Fibroblast of lung (primary cell): Measurements from ENCODE around the gene MATN1. TPM values are rescaled to one million over a fixed set of nuclear protein-coding genes. Genes with fewer than 3 reads are reported as not detected.

Source experiments
- DNase-seq, 2 donors: peaks; one replicate each; pipeline versions ENCODE4 v3.0.0 to v3.0.0-alpha.2; 2010; ENCODE audit warnings: low read depth in 2 of 2
- H2AFZ ChIP-seq: 2 replicates; pipeline ENCODE4 v1.5.1; 2012; ENCODE audit warnings: low read length, control low read depth, inconsistent platforms
- H3K27ac ChIP-seq: 2 replicates; pipeline ENCODE4 v1.5.1; 2011; ENCODE audit warnings: low read length, control low read depth; ENCODE audit not compliant: insufficient read depth
- H3K27me3 ChIP-seq: 2 replicates; pipeline ENCODE4 v1.5.1; 2011; ENCODE audit warnings: mild to moderate bottlenecking, low read length; ENCODE audit not compliant: control insufficient read depth, insufficient read depth
- H3K36me3 ChIP-seq: 2 replicates; pipeline ENCODE4 v1.5.1; 2011; ENCODE audit warnings: low read length; ENCODE audit not compliant: control insufficient read depth, insufficient read depth
- H3K4me1 ChIP-seq: 2 replicates; pipeline ENCODE4 v1.5.1; 2011; ENCODE audit warnings: low read length; ENCODE audit not compliant: control insufficient read depth, insufficient read depth; ENCODE audit errors: extremely low read depth
- H3K4me2 ChIP-seq: 2 replicates; pipeline ENCODE4 v1.5.1; 2011; ENCODE audit warnings: low read length, control low read depth; ENCODE audit not compliant: insufficient read depth; ENCODE audit errors: extremely low read depth
- H3K4me3 ChIP-seq, 4 experiments: fragments of 200-600 bp in 1 of 4; sonication (generic) in 1 of 4; replicated peaks in 1 of 4; 2 replicates each; pipeline ENCODE4 v1.5.1; 2011 to 2016; ENCODE audit warnings: low read length in 4 of 4, low read depth in 3 of 4, mild to moderate bottlenecking in 3 of 4, control low read depth in 2 of 4, inconsistent platforms in 1 of 4, mixed read lengths in 1 of 4; ENCODE audit not compliant: insufficient read depth in 1 of 4; ENCODE audit errors: control extremely low read depth in 1 of 4
- H3K79me2 ChIP-seq: 2 replicates; pipeline ENCODE4 v1.5.1; 2012; ENCODE audit warnings: mild to moderate bottlenecking, low read length, inconsistent platforms; ENCODE audit not compliant: control insufficient read depth, insufficient read depth
- H3K9ac ChIP-seq: 2 replicates; pipeline ENCODE4 v1.5.1; 2011; ENCODE audit warnings: mild to moderate bottlenecking, low read length, control low read depth; ENCODE audit not compliant: insufficient read depth
- H3K9me3 ChIP-seq: 2 replicates; pipeline ENCODE4 v1.5.1; 2012; ENCODE audit warnings: low read depth, low read length; ENCODE audit not compliant: control insufficient read depth, insufficient read depth
- H4K20me1 ChIP-seq: 2 replicates; pipeline ENCODE4 v1.5.1; 2011; ENCODE audit warnings: low read length; ENCODE audit not compliant: control insufficient read depth, insufficient read depth; ENCODE audit errors: extremely low read depth
- CTCF ChIP-seq, 2 donors: IDR thresholded peaks in 1 of 2; conservative IDR thresholded peaks in 1 of 2; 1 replicate in 1 of 2; 2 replicates in 1 of 2; pipeline ENCODE4 v1.5.1; 2011 to 2012; ENCODE audit warnings: low read length in 2 of 2, control low read depth in 1 of 2, inconsistent platforms in 1 of 2, low read depth in 1 of 2, mild to moderate bottlenecking in 1 of 2
- EZH2 ChIP-seq: IDR thresholded peaks from 2 replicates; pipeline ENCODE4 v1.5.1; 2012; ENCODE audit warnings: low read length, control low read depth, mild to moderate bottlenecking; ENCODE audit errors: missing control alignments
- polyA plus RNA-seq, 2 donors: library from polyadenylated mRNA; depleted of rRNA in 1 of 2; stranded (reverse) in 1 of 2; unstranded in 1 of 2; fragments of >200 nt; gene quantifications; 2 replicates each; pipeline ENCODE4 v1.2.1, GENCODE V29; 2011 to 2012; ENCODE audit warnings: missing spikeins in 1 of 2
- total RNA-seq: library from RNA; depleted of rRNA; stranded (reverse); fragments of >200 nt; gene quantifications from 2 replicates; pipeline ENCODE4 v1.2.1, GENCODE V29; 2014

The MATN1 gene
- total and polyA plus RNA-seq, 2 donors (not counting 1 experiment from before 2014, with no cell fraction given), result not detected

GRCh38 chr1:30746212-30747032 lies 23.0 kb upstream of the MATN1 start:
- Histone ChIP-seq H3K9me3 (no peaks in the 10 kb centered on the region), H3K27me3 (no peaks in the 10 kb centered on the region), H3K9ac (no peak overlapping the region), H3K36me3 (no peaks in the 10 kb centered on the region), H3K4me3 (no peak overlapping the region), H3K4me1 (no peaks in the 10 kb centered on the region), H3K4me2 (no peak overlapping the region), H4K20me1 (no peaks in the 10 kb centered on the region), H3K79me2 (no peaks in the 10 kb centered on the region), H3K27ac (no peak overlapping the region), H2AFZ (no peak overlapping the region)
- no peak for TF ChIP-seq EZH2
- no peak for TF ChIP-seq CTCF (conservative IDR thresholded peaks at IDR 0.05 in 1 of 2, IDR thresholded peaks at IDR 0.05 in 1 of 2; ENCODE audit: low read depth in 1 of 2, low read length in 2 of 2)
- DNase-seq, result no peak

DNA sequence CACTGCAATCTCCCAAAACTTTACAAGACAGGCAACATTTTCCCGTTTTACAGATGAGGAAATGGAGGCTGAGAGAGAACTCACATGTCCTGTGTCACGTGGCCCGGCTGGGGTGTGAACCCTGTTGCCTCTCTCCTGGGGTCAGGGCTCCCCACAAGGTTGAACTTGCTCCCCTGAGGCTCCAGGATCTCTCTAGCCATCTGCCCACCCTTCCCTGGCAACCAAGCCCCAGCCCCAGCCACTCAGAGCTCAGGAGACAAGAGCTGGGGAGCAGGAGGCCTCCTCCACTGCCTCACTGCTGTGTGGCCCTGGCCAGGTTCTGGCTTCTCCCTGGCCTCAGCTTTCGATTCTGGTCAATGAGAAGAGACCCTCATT lies 22.4 kb upstream of the MATN1 start:
- Histone ChIP-seq H3K79me2 (no peaks in the 10 kb centered on the region), H3K27me3 (no peaks in the 10 kb centered on the region), H2AFZ (no peak overlapping the region), H3K9me3 (no peaks in the 10 kb centered on the region), H3K4me1 (no peaks in the 10 kb centered on the region), H3K4me3 (no peak overlapping the region), H3K9ac (no peak overlapping the region), H3K36me3 (no peaks in the 10 kb centered on the region), H3K27ac (no peak overlapping the region), H3K4me2 (no peak overlapping the region), H4K20me1 (no peaks in the 10 kb centered on the region)
- DNase-seq, result no peak
- TF ChIP-seq EZH2, result no peak
- TF ChIP-seq CTCF (conservative IDR thresholded peaks at IDR 0.05 in 1 of 2, IDR thresholded peaks at IDR 0.05 in 1 of 2; ENCODE audit: low read depth in 1 of 2, low read length in 2 of 2), result no peak

DNA sequence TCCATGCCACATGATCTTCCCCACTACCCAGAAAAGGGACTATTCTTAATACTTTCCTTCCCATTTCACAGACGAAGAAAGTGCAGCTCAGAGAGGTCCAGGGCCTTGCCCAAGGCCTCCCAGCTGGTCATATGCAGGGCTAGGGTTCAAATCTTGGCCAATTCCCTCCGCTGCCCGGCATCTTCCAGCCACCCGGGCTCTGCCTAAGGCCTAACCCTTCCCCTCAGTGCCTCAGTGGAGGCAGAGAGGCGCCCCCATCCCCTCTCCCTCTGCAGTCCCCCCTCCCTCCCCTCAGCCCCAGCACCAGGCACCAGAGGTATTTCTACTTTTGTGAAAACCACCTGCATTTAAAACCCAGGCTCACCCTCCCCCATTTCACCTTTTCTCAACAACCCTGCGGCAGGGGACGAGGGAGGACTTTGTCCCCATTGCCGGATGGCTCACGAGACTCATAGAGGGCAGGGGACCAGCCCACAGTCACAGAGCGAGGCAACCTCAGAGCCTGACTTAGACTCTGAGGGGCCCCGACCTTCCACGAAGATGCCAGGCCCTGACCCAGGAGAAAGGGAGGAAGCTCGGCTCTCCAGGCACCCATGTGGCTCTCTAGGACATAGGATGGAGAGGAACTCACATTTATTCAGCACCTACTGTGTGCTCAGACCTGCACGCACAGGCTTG lies 21.9 kb upstream of the MATN1 start:
- no peaks in the 10 kb centered on the region for H3K36me3 ChIP-seq
- H3K9me3 ChIP-seq, result no peaks in the 10 kb centered on the region
- no peaks in the 10 kb centered on the region for H4K20me1 ChIP-seq
- no peak for TF ChIP-seq CTCF (conservative IDR thresholded peaks at IDR 0.05 in 1 of 2, IDR thresholded peaks at IDR 0.05 in 1 of 2; ENCODE audit: low read depth in 1 of 2, low read length in 2 of 2)
- no peak for TF ChIP-seq EZH2
- no peak overlapping the region for H3K4me2 ChIP-seq
- H3K4me1 ChIP-seq, result no peaks in the 10 kb centered on the region
- DNase-seq, result no peak
- H2AFZ ChIP-seq, result no peak overlapping the region
- H3K79me2 ChIP-seq, result no peaks in the 10 kb centered on the region
- H3K27ac ChIP-seq, result no peak overlapping the region
- no peak overlapping the region for H3K4me3 ChIP-seq
- H3K27me3 ChIP-seq, result no peaks in the 10 kb centered on the region
- H3K9ac ChIP-seq, result no peak overlapping the region
